ENCODE results near the gene FBXO47. TPM values are rescaled to one million over a fixed set of nuclear protein-coding genes. Genes with fewer than 3 reads are reported as not detected.

The FBXO47 gene
- total and polyA plus RNA-seq, 2 of the 4 experiments (the other 2 are of a cell fraction): under 0.01 TPM; not detected in 1

GRCh38 chr17:38896346-38896954 lies 70.8 kb downstream of the FBXO47 start:
- POLR2A ChIA-PET (ENCODE audit: unreplicated experiment): no interaction called here
- Histone ChIP-seq H3K9me1 (ENCODE audit: insufficient read depth, low read length) (peaks cover 17% of the 10 kb centered on the region), H4K20me1 (ENCODE audit: insufficient read depth, low read length) (peaks cover 99% of the 10 kb centered on the region), H4K8ac (ENCODE audit: low read depth in 2 of 2, low read length in 2 of 2) (0 out of 4 replicates have a peak overlapping the region, but pooled peaks of 1 of the 2 experiments have one; percentile 9), H3K9me3 (ENCODE audit: control insufficient read depth, insufficient read depth, low read length) (no peaks in the 10 kb centered on the region), H2BK120ac (ENCODE audit: low read depth, low read length) (no peak overlapping the region), H2AK9ac (replicated peaks; ENCODE audit: low read depth, low read length, poor library complexity) (peak overlapping the region; percentile 85), H2BK20ac (ENCODE audit: low read depth, low read length) (no peak overlapping the region; the same call in 1 of the 2 replicates), H3K27me3 (ENCODE audit: control insufficient read depth, insufficient read depth, low read length) (no peaks in the 10 kb centered on the region), H3K18ac (ENCODE audit: low read depth, low read length) (no peak overlapping the region), H4K91ac (ENCODE audit: insufficient read depth, low read depth, low read length) (no peak overlapping the region), H3K4me2 (ENCODE audit: low read depth, low read length) (no peak overlapping the region), H3K4me3 (ENCODE audit: insufficient read depth, low read depth, low read length) (no peak overlapping the region), H3K14ac (replicated peaks; ENCODE audit: low read depth, low read length) (0 out of 2 replicates have a peak overlapping the region, but pooled peaks have one; percentile 62), H3K23ac (ENCODE audit: low read depth, low read length) (no peak overlapping the region), H2BK5ac (ENCODE audit: low read depth, low read length, poor library complexity, severe bottlenecking) (no peak overlapping the region), H3K79me1 (ENCODE audit: low read depth in 1 of 2, low read length in 2 of 2) (peaks cover 49 to 93% of the 10 kb centered on the region in 2 experiments), H3K36me3 (ENCODE audit: control insufficient read depth, insufficient read depth, low read length) (peaks cover 79% of the 10 kb centered on the region), H3K56ac (ENCODE audit: extremely low read depth, insufficient read depth, low read length) (no peak overlapping the region), H2AFZ (replicated peaks; ENCODE audit: low read length, poor library complexity) (peak overlapping the region; percentile 35), H2BK15ac (ENCODE audit: low read depth, low read length) (no peak overlapping the region), H2AK5ac (ENCODE audit: low read depth, low read length) (no peak overlapping the region; the same call in 1 of the 2 replicates), H3K4ac (ENCODE audit: low read depth, low read length) (no peak overlapping the region), H3K27ac (ENCODE audit: insufficient read depth, low read length) (no peak overlapping the region), H3K4me1 (ENCODE audit: control insufficient read depth, insufficient read depth, low read length) (peaks cover 35% of the 10 kb centered on the region), H3K9ac (ENCODE audit: low read depth, low read length) (no peak overlapping the region), H4K5ac (ENCODE audit: low read depth, low read length) (no peak overlapping the region)
- 76% methylated on average over 4 of the region's 13 CpGs; no CpG with 5 or more reads in 1 of the 2 experiments for WGBS, 2 experiments (ENCODE audit: extremely low coverage in 2 of 2, insufficient read length in 1 of 2)
- intact Hi-C loops (cut with micrococcal nuclease) (no loop called here), dilution Hi-C loops (cut with HindIII; ENCODE audit: low sequenced_read_pairs, unreplicated experiment) (no loop called here), in situ Hi-C loops (cut with MboI; ENCODE audit: low sequenced_read_pairs) (no loop called here)
- ATAC-seq (ENCODE audit: low read depth) (no peak), DNase-seq (peak; percentile 22)
- CTCF ChIA-PET: no interaction called here
- no peak for TF ChIP-seq NFE2L2 (IDR thresholded peaks at IDR 0.05; ENCODE audit: low read depth, low read length)
- TF ChIP-seq FOS (IDR thresholded peaks at IDR 0.05; ENCODE audit: low read depth, low read length): no peak
- no peak for TF ChIP-seq MXI1 (IDR thresholded peaks at IDR 0.05; ENCODE audit: borderline replicate concordance, low read depth, low read length)
- no peak for TF ChIP-seq CTCF (conservative IDR thresholded peaks at IDR 0.05; ENCODE audit: low read depth, low read length)
- TF ChIP-seq MAFK (IDR thresholded peaks at IDR 0.05; ENCODE audit: low read depth, low read length): peak; percentile 42
- no peak for TF ChIP-seq RFX5 (IDR thresholded peaks at IDR 0.05; ENCODE audit: low read depth, low read length)
- no peak for TF ChIP-seq SMC3 (IDR thresholded peaks at IDR 0.05; ENCODE audit: low read depth, low read length)
- no peak for TF ChIP-seq ELK1 (IDR thresholded peaks at IDR 0.05; ENCODE audit: borderline replicate concordance, low read depth, low read length)
- no peak for TF ChIP-seq USF2 (IDR thresholded peaks at IDR 0.05; ENCODE audit: low read depth, low read length)
- no TSS peak for BruUV-seq (replicated peaks)
